Limb (tissue), 2 donors: ENCODE measurements around the gene C6orf136.
A peak's percentile ranks its signal among the peaks of the same experiment; 100 is the strongest.

ENCODE experiments used
- DNase-seq, 2 donors: peaks; one replicate each; pipeline ENCODE4 v3.0.0-alpha.2; 2016; ENCODE audit errors: extremely low spot score in 2 of 2

C6orf136 gene

GRCh38 chr6:30615219-30615957 lies 31.5 kb upstream of the C6orf136 start:
- DNase-seq = peak; percentile 76 to 82

- peak; percentile 61 for DNase-seq
These were observed 30.7 kb upstream of the C6orf136 start for GRCh38 chr6:30615958-30616810.

GRCh38 chr6:30616811-30617564 lies 29.9 kb upstream of the C6orf136 start, which contains the start of gene PPP1R10:
PPP1R10 (minus strand) TSS chr6:30617243; CDS start chr6:30609944, 7,299 bp downstream.
- DNase-seq = peak; percentile 98 to 100

- peak; percentile 95 to 99 for DNase-seq
These were observed 29.2 kb upstream of the C6orf136 start, which contains the start of gene MRPS18B for GRCh38 chr6:30617565-30618269. MRPS18B (plus strand) TSS chr6:30617840; CDS start chr6:30617866, 26 bp downstream.

- no peak for DNase-seq
These were observed 28.6 kb upstream of the C6orf136 start for GRCh38 chr6:30618270-30618797.

- DNase-seq = no peak
These were observed 27.4 kb upstream of the C6orf136 start for GRCh38 chr6:30619561-30619960.

- DNase-seq = no peak
These were observed 21.4 kb upstream of the C6orf136 start for GRCh38 chr6:30625511-30625910.

- peak; percentile 90 to 95 for DNase-seq
These were observed 20.2 kb upstream of the C6orf136 start, which contains the start of gene ATAT1 for GRCh38 chr6:30626484-30627366. ATAT1 (plus strand) TSS chr6:30626874.

GRCh38 chr6:30635834-30636233 lies 11.1 kb upstream of the C6orf136 start:
- DNase-seq = no peak

- no peak for DNase-seq
These were observed 6.5 kb upstream of the C6orf136 start for GRCh38 chr6:30640481-30640880.

GRCh38 chr6:30641048-30641447 lies 5.9 kb upstream of the C6orf136 start:
- no peak for DNase-seq

GRCh38 chr6:30643656-30644055 lies 3.3 kb upstream of the C6orf136 start:
- no peak for DNase-seq

- no peak for DNase-seq
These were observed 2.2 kb upstream of the C6orf136 start for GRCh38 chr6:30644769-30645168.

- DNase-seq = no peak
These were observed 944 bp upstream of the C6orf136 start for GRCh38 chr6:30645989-30646388.

GRCh38 chr6:30647242-30648116 lies 546 bp downstream of the C6orf136 start:
- peak; percentile 77 to 80 for DNase-seq

GRCh38 chr6:30651143-30651542 lies 4.2 kb downstream of the C6orf136 start:
- DNase-seq = no peak

- DNase-seq = no peak
These were observed 8.1 kb downstream of the C6orf136 start for GRCh38 chr6:30654798-30655742.

- no peak for DNase-seq
These were observed 8.8 kb downstream of the C6orf136 start for GRCh38 chr6:30655743-30656094.
